AG09309 (cell line): ENCODE data around the gene SSBP2.
"Not testable (repeated sequence)": the region's sequence is repeated elsewhere in the genome, so short reads cannot be mapped to it uniquely, and the experiment has no call there.

Experiments used
- DNase-seq: peaks from one replicate; pipeline ENCODE4 v3.0.0-alpha.2; 2010; ENCODE audit warnings: low read depth
- H3K4me3 ChIP-seq: 2 replicates; pipeline ENCODE4 v1.5.1; 2011; ENCODE audit warnings: mild to moderate bottlenecking, low read depth, low read length, moderate library complexity; ENCODE audit not compliant: control insufficient read depth
- CTCF ChIP-seq: IDR thresholded peaks from 2 replicates; pipeline ENCODE4 v1.5.1; 2011; ENCODE audit warnings: mild to moderate bottlenecking, low read depth, low read length, inconsistent platforms; ENCODE audit not compliant: insufficient read depth, control insufficient read depth; ENCODE audit errors: missing control alignments

Gene SSBP2

GRCh38 chr5:81685471-81685870 lies 65.4 kb downstream of the SSBP2 start:
- TF ChIP-seq CTCF: no peak
- no peak overlapping the region for H3K4me3 ChIP-seq
- no peak for DNase-seq

DNA sequence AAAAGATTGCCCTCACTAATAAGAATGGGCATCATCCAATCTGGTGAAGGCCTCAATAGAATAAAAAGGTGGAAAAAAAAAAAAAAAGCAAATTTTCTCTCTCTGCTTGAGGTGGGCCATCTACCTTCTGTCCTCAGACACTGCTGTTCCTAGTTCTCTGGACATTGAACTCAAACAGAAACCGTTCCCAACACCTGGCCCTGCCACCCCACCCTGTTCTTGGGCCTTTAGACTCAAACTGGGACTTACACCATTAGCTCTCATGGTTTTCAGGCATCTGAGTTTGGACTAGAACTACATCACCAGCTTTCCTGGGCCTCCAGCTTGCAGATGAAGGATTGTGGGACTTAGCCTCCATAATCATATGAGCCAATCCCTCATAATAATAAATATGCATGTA lies 71.0 kb downstream of the SSBP2 start:
- H3K4me3 ChIP-seq: no peak overlapping the region
- no peak for TF ChIP-seq CTCF
- DNase-seq: no peak

- H3K4me3 ChIP-seq: no peak overlapping the region
- DNase-seq: no peak
- TF ChIP-seq CTCF: no peak
Observed at GRCh38 chr5:81675420-81675819, 75.5 kb downstream of the SSBP2 start.

GRCh38 chr5:81665795-81666194 lies 85.1 kb downstream of the SSBP2 start:
- no peak for TF ChIP-seq CTCF
- no peak for DNase-seq
- H3K4me3 ChIP-seq: no peak overlapping the region

- DNase-seq, H3K4me3 ChIP-seq: not testable (repeated sequence)
Observed at GRCh38 chr5:81660624-81661023, 90.3 kb downstream of the SSBP2 start.

DNA sequence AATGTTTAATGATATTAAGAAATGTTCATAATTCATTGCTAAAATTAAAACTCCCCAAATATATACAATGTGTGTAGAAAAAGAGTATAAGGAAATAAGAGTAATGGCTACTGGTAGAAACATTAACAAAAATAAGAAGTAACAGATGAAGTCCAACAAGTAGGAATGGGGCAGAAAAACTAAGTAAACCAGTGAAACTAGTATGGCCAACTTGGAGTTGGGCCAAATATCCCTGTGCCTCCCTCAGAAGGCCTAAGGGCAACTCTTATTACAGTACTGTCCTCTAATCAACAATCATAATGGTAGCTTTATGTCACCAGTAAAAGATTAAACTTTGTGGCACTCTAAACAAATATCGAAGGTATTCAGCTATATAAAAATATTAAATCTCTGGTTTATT lies 93.5 kb downstream of the SSBP2 start:
- no peak overlapping the region for H3K4me3 ChIP-seq
- DNase-seq: no peak
- no peak for TF ChIP-seq CTCF

DNA sequence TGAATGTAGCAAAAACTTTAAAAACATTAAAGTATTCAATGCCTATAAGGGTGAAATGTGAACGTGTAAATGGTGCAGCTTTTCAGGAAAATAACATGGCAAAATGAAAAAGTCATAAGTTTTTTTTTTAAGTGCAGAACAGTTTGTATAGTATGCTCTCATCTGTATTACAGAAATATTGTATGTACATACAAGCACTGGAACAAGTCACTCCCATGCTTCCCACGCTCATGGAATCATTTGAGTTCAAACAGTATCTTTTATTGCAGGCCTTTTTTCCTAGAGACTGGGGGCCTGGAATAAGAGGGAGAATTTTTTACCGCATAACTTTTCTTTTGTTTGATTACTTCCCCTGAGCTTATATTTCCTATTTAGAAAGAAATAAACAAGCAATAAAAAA lies 94.1 kb downstream of the SSBP2 start:
- H3K4me3 ChIP-seq: no peak overlapping the region
- DNase-seq: no peak
- TF ChIP-seq CTCF: no peak
